SK-N-SH treated with all-trans-retinoic acid at 6 μM for 48 hours (cell line): ENCODE results near the gene KDM4C.

Experiments
- CREB5 ChIP-seq: fragments of 250-450 bp; sonication (Bioruptor Pico); IDR thresholded peaks from 2 replicates; pipeline ENCODE4 v1.5.1; 2020; ENCODE audit warnings: low read depth, mild to moderate bottlenecking, moderate library complexity
- ZC3H10 ChIP-seq: fragments of 250-450 bp; sonication (Bioruptor Pico); IDR thresholded peaks from 2 replicates; pipeline ENCODE4 v1.5.1; 2021; ENCODE audit warnings: mild to moderate bottlenecking, moderate library complexity
- ZNF70 ChIP-seq: fragments of 450-650 bp; formaldehyde crosslinking; IDR thresholded peaks from 2 replicates; pipeline ENCODE4 v1.5.0; 2020; ENCODE audit warnings: mild to moderate bottlenecking, moderate library complexity

DNA sequence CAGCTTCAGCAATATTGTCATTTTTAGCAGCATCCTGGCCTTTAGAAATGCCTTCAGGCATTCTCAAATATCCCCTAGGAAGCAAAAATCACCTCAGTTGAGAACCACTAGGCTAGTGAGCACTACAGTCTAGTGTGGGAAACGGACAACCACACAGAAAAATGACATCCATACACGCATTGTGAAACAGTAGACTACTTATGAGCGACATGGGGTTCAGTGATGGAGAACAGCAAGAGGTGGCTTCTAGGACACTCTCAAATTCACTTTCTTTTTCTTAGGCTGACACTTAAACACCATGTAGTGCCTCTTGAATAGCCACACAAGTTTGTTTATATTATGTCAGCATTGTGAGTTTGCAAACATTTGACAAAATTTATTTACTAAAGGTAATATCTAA lies 203.0 kb downstream of the KDM4C start:
- TF ChIP-seq CREB5 (CRISPR knock-in tag) (no peak), ZC3H10 (CRISPR knock-in tag) (no peak), ZNF70 (CRISPR knock-in tag) (no peak)
